Measurements from ENCODE around the gene PARVA. TPM values are rescaled to one million over a fixed set of nuclear protein-coding genes. Genes with fewer than 3 reads are reported as not detected.

PARVA gene
- total and polyA plus RNA-seq, 4 donors = 3.1 to 11.7 (median 11.2) TPM

- no peak for TF ChIP-seq MAX (IDR thresholded peaks at IDR 0.05)
- no peak for TF ChIP-seq EGR1 (IDR thresholded peaks at IDR 0.05; ENCODE audit: low read depth in 2 of 2)
- no peak for TF ChIP-seq HNF4G (IDR thresholded peaks at IDR 0.05)
- H3K4me1 ChIP-seq (ENCODE audit: control insufficient read depth in 4 of 4, insufficient read depth in 4 of 4, low read length in 3 of 4) = peaks cover 0 to 3% (median 1%) of the 10 kb centered on the region in 4 donors
Observed at GRCh38 chr11:12433571-12434324, 56.4 kb downstream of the PARVA start.

GRCh38 chr11:12434325-12434654 is 56.9 kb downstream of the PARVA start:
- Histone ChIP-seq H3K27ac (ENCODE audit: low read depth in 1 of 2, low read length in 2 of 2) (no peak overlapping the region), H3K9ac (ENCODE audit: low read depth in 1 of 2, low read length in 2 of 2) (no peak overlapping the region), H3K36me3 (ENCODE audit: control insufficient read depth in 4 of 4, insufficient read depth in 3 of 4, low read depth in 1 of 4, low read length in 3 of 4) (no peaks in the 10 kb centered on the region), H3K4me3 (ENCODE audit: low read depth in 1 of 3, low read length in 3 of 3) (no peak overlapping the region), H3K27me3 (ENCODE audit: control insufficient read depth in 4 of 4, insufficient read depth in 4 of 4, low read length in 3 of 4) (no peaks in the 10 kb centered on the region), H3K4me1 (ENCODE audit: control insufficient read depth in 4 of 4, insufficient read depth in 4 of 4, low read length in 3 of 4) (peaks cover 0 to 3% (median 1%) of the 10 kb centered on the region in 4 donors), H3K9me3 (ENCODE audit: control insufficient read depth in 4 of 4, low read length in 3 of 4) (no peaks in the 10 kb centered on the region)
- 92% methylated on average over 4 of the region's 4 CpGs for WGBS
- DNase-seq (ENCODE audit: low spot score) = no peak
- TF ChIP-seq EGR1 (IDR thresholded peaks at IDR 0.05; ENCODE audit: low read depth in 2 of 2) (no peak), HNF4A (conservative IDR thresholded peaks at IDR 0.05) (no peak), ATF3 (IDR thresholded peaks at IDR 0.05) (no peak), CTCF (IDR thresholded peaks at IDR 0.05; ENCODE audit: low read depth, low read length, missing input control) (no peak), REST (IDR thresholded peaks at IDR 0.05) (no peak), FOXA1 (IDR thresholded peaks at IDR 0.05) (no peak), YY1 (IDR thresholded peaks at IDR 0.05) (no peak), NR2F2 (IDR thresholded peaks at IDR 0.05) (no peak), RXRA (IDR thresholded peaks at IDR 0.05) (no peak), HNF4G (IDR thresholded peaks at IDR 0.05) (no peak)

More at GRCh38 chr11:12433571-12434324, 56.4 kb downstream of the PARVA start:
- Histone ChIP-seq H3K4me3 (ENCODE audit: low read depth in 1 of 3, low read length in 3 of 3) (no peak overlapping the region), H3K9ac (ENCODE audit: low read depth in 1 of 2, low read length in 2 of 2) (no peak overlapping the region), H3K27me3 (ENCODE audit: control insufficient read depth in 4 of 4, insufficient read depth in 4 of 4, low read length in 3 of 4) (no peaks in the 10 kb centered on the region), H3K27ac (ENCODE audit: low read depth in 1 of 2, low read length in 2 of 2) (no peak overlapping the region), H3K36me3 (ENCODE audit: control insufficient read depth in 4 of 4, insufficient read depth in 3 of 4, low read depth in 1 of 4, low read length in 3 of 4) (no peaks in the 10 kb centered on the region), H3K9me3 (ENCODE audit: control insufficient read depth in 4 of 4, low read length in 3 of 4) (no peaks in the 10 kb centered on the region)
- DNase-seq (ENCODE audit: low spot score) = no peak
- WGBS = 87% methylated on average over 16 of the region's 16 CpGs

GRCh38 chr11:12435264-12435663 is 57.9 kb downstream of the PARVA start:
- Histone ChIP-seq H3K4me1 (ENCODE audit: control insufficient read depth in 4 of 4, insufficient read depth in 4 of 4, low read length in 3 of 4) (peaks cover 0 to 3% (median 1%) of the 10 kb centered on the region in 4 donors), H3K9me3 (ENCODE audit: control insufficient read depth in 4 of 4, low read length in 3 of 4) (no peaks in the 10 kb centered on the region), H3K27ac (ENCODE audit: low read depth in 1 of 2, low read length in 2 of 2) (no peak overlapping the region), H3K4me3 (ENCODE audit: low read depth in 1 of 3, low read length in 3 of 3) (no peak overlapping the region), H3K36me3 (ENCODE audit: control insufficient read depth in 4 of 4, insufficient read depth in 3 of 4, low read depth in 1 of 4, low read length in 3 of 4) (no peaks in the 10 kb centered on the region), H3K9ac (ENCODE audit: low read depth in 1 of 2, low read length in 2 of 2) (no peak overlapping the region), H3K27me3 (ENCODE audit: control insufficient read depth in 4 of 4, insufficient read depth in 4 of 4, low read length in 3 of 4) (no peaks in the 10 kb centered on the region)
- TF ChIP-seq HNF4A (conservative IDR thresholded peaks at IDR 0.05) = no peak
- TF ChIP-seq CTCF (IDR thresholded peaks at IDR 0.05; ENCODE audit: low read depth, low read length, missing input control) = no peak
- TF ChIP-seq MAX (IDR thresholded peaks at IDR 0.05) = no peak
- TF ChIP-seq GABPA (IDR thresholded peaks at IDR 0.05 in 1 of 2, conservative IDR thresholded peaks at IDR 0.05 in 1 of 2) = no peak
- TF ChIP-seq ATF3 (IDR thresholded peaks at IDR 0.05) = no peak
- no peak for TF ChIP-seq YY1 (IDR thresholded peaks at IDR 0.05)
- TF ChIP-seq JUND (IDR thresholded peaks at IDR 0.05) = no peak
- no peak for TF ChIP-seq NR2F2 (IDR thresholded peaks at IDR 0.05)
- TF ChIP-seq HNF4G (IDR thresholded peaks at IDR 0.05) = no peak
- no peak for TF ChIP-seq FOXA1 (IDR thresholded peaks at IDR 0.05)
- no peak for TF ChIP-seq RXRA (IDR thresholded peaks at IDR 0.05)
- WGBS = 82% methylated on average over 3 of the region's 3 CpGs
- DNase-seq (ENCODE audit: low spot score) = no peak

Measured in liver (tissue), 9 donors.